Common myeloid progenitor, CD34-positive (primary cell): ENCODE results near the gene SHH.
A peak's percentile ranks its signal among the peaks of the same experiment; 100 is the strongest.

Experiments used
- CTCF ChIA-PET: fragments of 350-600 bp; sonication (Branson Sonifier 250); formaldehyde crosslinking; loops from one replicate; lab custom pipeline; 2021; ENCODE audit warnings: antibody characterized with exemption; lab: Charles Lee
- POLR2A ChIA-PET: fragments of 350-600 bp; sonication (Branson Sonifier 250); formaldehyde crosslinking; loops from one replicate; lab custom pipeline; 2021; ENCODE audit warnings: antibody characterized with exemption; lab: Charles Lee
- DNase-seq, 3 donors: peaks; one replicate each; pipeline versions ENCODE4 v3.0.0 to v3.0.0-alpha.2; 2013
- H3K27ac ChIP-seq, 2 experiments: 1 replicate in 1 of 2; 2 replicates in 1 of 2; pipeline ENCODE4 v1.7.0; 2013; ENCODE audit warnings: inconsistent platforms in 2 of 2, low read length in 2 of 2, mild to moderate bottlenecking in 2 of 2, low read depth in 1 of 2, moderate library complexity in 1 of 2; ENCODE audit not compliant: severe bottlenecking in 2 of 2, insufficient read depth in 1 of 2, poor library complexity in 1 of 2
- H3K27me3 ChIP-seq, 5 experiments: replicated peaks in 2 of 5; 1 replicate in 3 of 5; 2 replicates in 2 of 5; pipeline versions ENCODE4 v1.6.1 to v1.7.0; 2013; ENCODE audit warnings: low read length in 4 of 5, mild to moderate bottlenecking in 2 of 5, moderate library complexity in 2 of 5, inconsistent platforms in 1 of 5; ENCODE audit not compliant: insufficient read depth in 5 of 5, control insufficient read depth in 4 of 5
- H3K36me3 ChIP-seq, 4 experiments: 1 replicate in 2 of 4; 2 replicates in 2 of 4; pipeline versions ENCODE4 v1.6.1 to v1.7.0; 2013; ENCODE audit warnings: low read length in 3 of 4, control low read depth in 1 of 4, mild to moderate bottlenecking in 1 of 4; ENCODE audit not compliant: control insufficient read depth in 4 of 4, insufficient read depth in 4 of 4
- H3K4me1 ChIP-seq, 4 experiments: 1 replicate in 3 of 4; 2 replicates in 1 of 4; pipeline versions ENCODE4 v1.6.1 to v1.7.1; 2013; ENCODE audit warnings: low read length in 3 of 4, mild to moderate bottlenecking in 3 of 4, control low read depth in 1 of 4, inconsistent platforms in 1 of 4, moderate library complexity in 1 of 4; ENCODE audit not compliant: control insufficient read depth in 4 of 4, insufficient read depth in 4 of 4; ENCODE audit errors: control extremely low read depth in 1 of 4
- H3K4me3 ChIP-seq, 7 experiments: 1 replicate in 4 of 7; 2 replicates in 3 of 7; pipeline versions ENCODE4 v1.5.1 to v1.7.0; 2013; ENCODE audit warnings: mild to moderate bottlenecking in 7 of 7, low read length in 6 of 7, moderate library complexity in 6 of 7, inconsistent platforms in 2 of 7, low read depth in 2 of 7, control low read depth in 1 of 7; ENCODE audit not compliant: insufficient read depth in 4 of 7, control insufficient read depth in 1 of 7; ENCODE audit errors: extremely low read depth in 1 of 7
- H3K9me3 ChIP-seq, 5 experiments: 1 replicate in 4 of 5; 2 replicates in 1 of 5; pipeline versions ENCODE4 v1.6.1 to v1.7.1; 2013; ENCODE audit warnings: low read length in 4 of 5, mild to moderate bottlenecking in 2 of 5, inconsistent platforms in 1 of 5, low read depth in 1 of 5, moderate library complexity in 1 of 5; ENCODE audit not compliant: control insufficient read depth in 4 of 5, insufficient read depth in 2 of 5; ENCODE audit errors: control extremely low read depth in 1 of 5
- WGBS: methylation state at CpG from one replicate; pipeline ENCODE4 v1.1.5; 2013; ENCODE audit not compliant: insufficient coverage; 5-methylcytosine and 5-hydroxymethylcytosine counted together

SHH gene

DNA sequence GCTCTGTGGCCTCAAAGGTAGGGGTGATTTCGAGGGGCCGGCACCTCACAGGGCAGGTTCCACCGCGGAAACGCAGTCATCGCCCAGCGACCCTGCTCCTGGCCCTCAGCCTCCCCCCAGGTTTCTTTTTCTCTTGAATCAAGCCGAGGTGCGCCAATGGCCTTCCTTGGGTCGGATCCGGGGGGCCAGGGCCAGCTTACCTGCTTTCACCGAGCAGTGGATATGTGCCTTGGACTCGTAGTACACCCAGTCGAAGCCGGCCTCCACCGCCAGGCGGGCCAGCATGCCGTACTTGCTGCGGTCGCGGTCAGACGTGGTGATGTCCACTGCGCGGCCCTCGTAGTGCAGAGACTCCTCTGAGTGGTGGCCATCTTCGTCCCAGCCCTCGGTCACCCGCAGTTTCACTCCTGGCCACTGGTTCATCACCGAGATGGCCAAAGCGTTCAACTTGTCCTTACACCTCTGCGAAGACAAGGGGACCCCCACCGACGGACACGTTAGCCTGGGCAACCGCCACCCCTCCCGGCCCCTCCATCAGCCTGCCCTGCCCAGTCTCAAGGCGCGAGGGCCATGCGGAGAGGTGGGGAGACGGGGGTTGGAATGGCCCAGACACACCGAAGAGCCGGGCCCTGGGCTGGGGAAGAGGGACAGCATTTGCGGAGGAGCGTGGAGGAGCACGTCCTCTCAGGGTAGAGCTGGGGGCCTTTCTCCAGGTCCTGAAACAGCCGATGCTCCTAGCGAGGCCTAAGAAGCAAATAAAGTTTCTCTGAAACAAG is 6.0 kb downstream of the SHH start:
- CTCF ChIA-PET: interaction anchor here (1.0 to 1.7 kb wide), 4 partner anchors 16 to 666 kb away, joined by 3 to 5 read pairs (median 4); no protein-coding TSS in a partner anchor
- WGBS: 8% methylated on average over 37 of the region's 47 CpGs
- peaks cover 4 to 100% (median 37%) of the 10 kb centered on the region in 5 experiments for H3K27me3 ChIP-seq

DNA sequence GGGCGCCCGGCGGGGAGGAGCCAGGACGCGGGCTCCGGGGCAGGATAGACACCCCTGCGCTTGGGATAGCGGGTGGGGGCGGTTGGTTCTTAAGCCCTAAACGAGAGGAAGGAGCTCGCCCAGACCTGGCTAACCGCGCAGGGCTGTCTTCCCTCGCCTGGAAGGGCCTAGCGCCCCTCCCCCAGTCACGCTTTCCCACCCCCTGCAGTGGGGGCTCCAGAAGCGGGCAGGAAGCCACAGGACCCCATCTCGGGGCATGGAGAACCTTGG is 6.5 kb downstream of the SHH start:
- Histone ChIP-seq H3K4me1 (peaks cover 0 to 68% (median 55%) of the 10 kb centered on the region in 4 experiments), H3K36me3 (no peaks in the 10 kb centered on the region), H3K4me3 (peak overlapping the region in 6 of 7 experiments; percentile 13 to 75 (median 56)), H3K9me3 (no peaks in the 10 kb centered on the region), H3K27me3 (peaks cover 6 to 100% (median 36%) of the 10 kb centered on the region in 5 experiments), H3K27ac (no peak overlapping the region)
- DNase-seq: no peak
- ChIA-PET POLR2A (interaction anchor here (1.7 kb wide), 1 partner anchor 1011 kb away, joined by 4 read pairs; no protein-coding TSS in a partner anchor), CTCF (interaction anchor here (1.0 to 1.7 kb wide), 4 partner anchors 16 to 667 kb away, joined by 3 to 5 read pairs (median 4); no protein-coding TSS in a partner anchor)
- under 1% methylated on average over 13 of the region's 18 CpGs for WGBS

More for the DNA sequence above, 6.0 kb downstream of the SHH start:
- H3K27ac ChIP-seq: no peak overlapping the region
- H3K36me3 ChIP-seq: no peaks in the 10 kb centered on the region
- DNase-seq: no peak
- H3K4me3 ChIP-seq: peak overlapping the region in 3 of 7 experiments; percentile 13 to 75 (median 64)
- H3K4me1 ChIP-seq: peaks cover 0 to 68% (median 55%) of the 10 kb centered on the region in 4 experiments
- H3K9me3 ChIP-seq: no peaks in the 10 kb centered on the region
- POLR2A ChIA-PET: interaction anchor here (1.7 kb wide), 1 partner anchor 1011 kb away, joined by 4 read pairs; no protein-coding TSS in a partner anchor

DNA sequence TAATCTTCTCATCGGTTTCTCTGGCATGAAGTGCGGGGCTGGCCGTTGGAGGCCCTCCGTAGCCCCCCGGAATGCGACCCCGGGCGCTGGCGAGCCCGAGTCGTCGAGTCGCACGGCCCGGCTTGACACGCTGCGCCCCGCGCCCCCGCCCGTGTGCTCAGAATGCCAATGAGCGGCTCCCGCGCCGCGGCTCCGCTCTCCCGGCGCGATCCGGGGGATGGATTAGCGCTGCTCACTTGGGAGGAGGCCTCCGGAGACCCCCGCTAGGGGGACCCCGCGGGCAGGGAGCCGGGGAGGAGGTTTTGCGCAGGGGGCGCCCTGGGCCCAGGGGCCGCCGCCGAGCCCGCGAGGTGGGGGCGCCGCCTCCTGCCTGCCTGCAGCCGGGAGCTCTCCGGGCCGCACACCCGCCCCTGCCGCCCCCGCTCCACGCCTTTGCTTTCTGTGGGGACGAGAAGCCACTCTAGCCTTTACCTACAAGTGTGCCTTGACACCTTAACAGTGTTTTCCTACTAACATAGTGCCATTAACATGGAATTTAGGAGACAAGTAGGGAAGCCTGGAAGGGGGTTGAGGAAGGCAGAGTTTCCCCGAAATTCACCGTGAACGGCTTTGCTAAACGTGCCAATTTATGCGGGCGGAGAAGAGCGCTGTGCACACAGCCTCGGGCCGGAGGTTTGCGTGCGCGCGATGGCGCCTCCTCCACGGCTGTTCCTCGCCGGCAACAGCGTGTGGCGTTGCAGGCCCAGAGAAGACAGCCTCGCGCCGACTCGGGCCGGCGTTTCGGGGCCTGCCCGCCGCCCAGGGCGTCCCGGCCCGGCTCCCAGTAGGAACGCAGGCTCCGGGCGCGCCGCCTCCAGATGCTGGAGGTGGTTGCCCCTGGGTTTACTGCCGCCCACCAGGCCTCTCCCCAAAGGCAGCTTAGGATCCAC is 7.1 kb downstream of the SHH start:
- Histone ChIP-seq H3K36me3 (no peaks in the 10 kb centered on the region), H3K27ac (no peak overlapping the region), H3K9me3 (no peaks in the 10 kb centered on the region), H3K4me1 (peaks cover 0 to 68% (median 55%) of the 10 kb centered on the region in 4 experiments), H3K4me3 (peak overlapping the region in 6 of 7 experiments; percentile 37 to 75 (median 56)), H3K27me3 (peaks cover 6 to 100% (median 33%) of the 10 kb centered on the region in 5 experiments)
- peak; percentile 68 to 78 (median 75) for DNase-seq
- under 1% methylated on average over 85 of the region's 91 CpGs for WGBS
- CTCF ChIA-PET: interaction anchor here (1.0 to 1.7 kb wide), 4 partner anchors 17 to 667 kb away, joined by 3 to 5 read pairs (median 4); no protein-coding TSS in a partner anchor
- POLR2A ChIA-PET: interaction anchor here (0.6 to 1.7 kb wide), 2 partner anchors 804 to 1012 kb away, joined by 3 to 4 read pairs; no protein-coding TSS in a partner anchor

DNA sequence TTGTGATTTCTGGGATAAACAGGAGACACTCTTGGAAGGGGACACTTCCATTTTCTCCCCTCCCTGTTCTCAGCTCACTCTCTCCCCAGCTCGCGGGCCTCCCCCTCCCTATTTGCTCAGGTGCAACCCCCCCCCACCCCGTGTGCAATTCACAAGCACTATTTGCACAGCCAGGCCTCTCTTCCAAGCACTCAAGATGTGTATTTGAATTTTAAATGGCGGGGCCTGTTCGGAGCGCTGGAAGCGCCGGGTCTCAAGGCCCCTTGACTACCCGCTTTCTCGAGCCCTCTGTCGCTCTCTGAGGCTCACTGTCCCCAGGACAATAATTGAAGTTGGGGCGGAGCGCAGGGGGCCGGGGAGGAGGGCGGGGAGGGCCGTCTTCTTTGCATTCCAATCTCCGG is 7.8 kb downstream of the SHH start:
- Histone ChIP-seq H3K4me3 (peak overlapping the region in 3 of 7 experiments; percentile 28 to 75 (median 64)), H3K36me3 (no peaks in the 10 kb centered on the region), H3K4me1 (peaks cover 0 to 62% (median 55%) of the 10 kb centered on the region in 4 experiments), H3K27ac (no peak overlapping the region), H3K27me3 (peaks cover 6 to 100% (median 30%) of the 10 kb centered on the region in 5 experiments), H3K9me3 (no peaks in the 10 kb centered on the region)
- CTCF ChIA-PET: interaction anchor here (1.7 kb wide), 1 partner anchor 665 kb away, joined by 3 read pairs; no protein-coding TSS in a partner anchor
- peak in 1 of 3 donors; percentile 38 for DNase-seq
- WGBS: 1% methylated on average over 14 of the region's 17 CpGs
- POLR2A ChIA-PET: no interaction called here

DNA sequence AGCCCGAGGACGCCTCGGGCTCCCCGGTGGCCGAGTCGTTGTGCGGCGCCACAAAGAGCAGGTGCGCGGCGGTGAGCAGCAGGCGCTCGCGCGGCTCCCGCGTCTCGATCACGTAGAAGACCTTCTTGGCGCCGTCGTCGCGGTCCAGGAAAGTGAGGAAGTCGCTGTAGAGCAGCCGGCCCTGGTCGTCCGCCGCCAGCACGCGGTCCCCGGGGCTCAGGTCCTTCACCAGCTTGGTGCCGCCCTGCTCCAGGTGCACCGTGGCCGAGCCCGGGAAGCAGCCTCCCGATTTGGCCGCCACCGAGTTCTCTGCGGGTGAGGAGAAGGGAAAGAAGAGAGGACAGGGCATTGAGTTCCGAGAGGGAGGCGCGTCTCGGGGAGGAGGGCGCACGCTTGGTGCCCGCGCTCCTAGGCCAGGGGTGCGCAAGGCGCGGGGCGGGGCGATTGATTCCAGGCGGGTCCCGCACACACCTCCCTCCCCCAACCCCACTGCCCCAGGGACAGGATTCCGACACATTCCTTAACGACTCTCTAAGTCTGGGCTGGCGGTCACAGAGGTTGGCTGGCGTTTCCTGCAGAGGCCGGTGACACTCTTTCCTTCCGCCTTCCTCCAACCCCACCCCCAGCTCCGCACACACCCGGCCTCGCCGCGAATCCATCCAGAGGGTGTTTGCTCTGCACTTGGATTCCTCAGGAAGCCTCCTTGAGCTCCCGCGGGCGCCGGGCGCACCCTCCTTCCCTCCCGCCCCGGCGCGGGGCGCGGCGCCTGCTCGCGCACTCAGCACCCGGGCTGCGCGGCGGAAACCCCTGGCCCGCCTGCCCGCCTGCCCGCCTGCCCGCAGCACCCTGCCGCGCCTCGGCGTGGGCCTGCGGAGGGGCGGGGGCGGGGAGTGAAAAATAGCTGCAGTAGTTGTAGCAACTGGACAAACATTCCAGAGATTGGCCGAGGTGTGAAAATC is 8.6 kb downstream of the SHH start:
- no peaks in the 10 kb centered on the region for H3K9me3 ChIP-seq
- H3K36me3 ChIP-seq: no peaks in the 10 kb centered on the region
- ChIA-PET POLR2A (no interaction called here), CTCF (no interaction called here)
- 1% methylated on average over 72 of the region's 96 CpGs for WGBS
- H3K4me3 ChIP-seq: peak overlapping the region in 6 of 7 experiments; percentile 13 to 59 (median 40)
- DNase-seq: peak; percentile 45 to 80 (median 73)
- H3K27ac ChIP-seq: no peak overlapping the region
- peaks cover 6 to 100% (median 24%) of the 10 kb centered on the region in 5 experiments for H3K27me3 ChIP-seq
- peaks cover 0 to 62% (median 59%) of the 10 kb centered on the region in 4 experiments for H3K4me1 ChIP-seq

DNA sequence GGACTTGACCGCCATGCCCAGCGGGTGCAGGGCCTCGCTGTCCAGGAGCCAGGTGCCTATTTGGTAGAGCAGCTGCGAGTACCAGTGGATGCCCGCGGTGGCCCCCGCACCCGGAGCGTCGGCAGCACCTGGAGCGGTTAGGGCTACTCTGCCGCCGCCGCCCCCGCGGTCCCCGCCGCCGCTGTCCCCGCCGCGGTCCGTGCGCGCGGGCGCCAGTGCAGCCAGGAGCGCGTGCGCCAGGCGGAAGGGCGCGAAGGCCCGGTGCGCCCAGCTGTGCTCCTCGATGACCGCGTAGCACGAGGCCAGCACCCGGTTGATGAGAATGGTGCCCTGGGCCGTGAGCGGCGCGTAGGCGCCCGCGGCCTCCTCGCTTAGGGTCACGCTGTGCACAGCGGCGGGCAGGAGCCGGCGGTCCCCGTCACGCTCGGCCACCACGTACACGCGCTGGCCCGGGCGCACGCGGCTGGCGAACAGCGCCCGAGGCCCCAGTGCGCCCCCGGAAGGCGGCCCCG is 9.3 kb downstream of the SHH start:
- Histone ChIP-seq H3K9me3 (no peaks in the 10 kb centered on the region), H3K4me1 (peaks cover 4 to 62% (median 59%) of the 10 kb centered on the region in 4 experiments), H3K27ac (no peak overlapping the region), H3K4me3 (peak overlapping the region in 2 of 7 experiments; percentile 53 to 59), H3K36me3 (no peaks in the 10 kb centered on the region), H3K27me3 (peaks cover 6 to 95% (median 24%) of the 10 kb centered on the region in 5 experiments)
- peak in 1 of 3 donors; percentile 28 for DNase-seq
- ChIA-PET CTCF (no interaction called here), POLR2A (no interaction called here)
- 7% methylated on average over 66 of the region's 70 CpGs for WGBS
